Right lobe of liver (tissue), 4 donors: ENCODE results near the gene HDGFL1.

ENCODE experiments used
- POLR2A ChIP-seq: fragments of 450-650 bp; IDR thresholded peaks from one replicate; pipeline ENCODE4 v1.6.1; 2017; ENCODE audit warnings: antibody characterized with exemption, mild to moderate bottlenecking
- TF ChIP-seq, protein P1 (sequence below), 4 donors: fragments of 200-600 bp in 3 of 4; fragments of 450-650 bp in 1 of 4; IDR thresholded peaks; one replicate each; pipeline versions ENCODE4 v1.5.1 to v1.8.0; 2016 to 2022; ENCODE audit warnings: antibody characterized with exemption in 4 of 4, mild to moderate bottlenecking in 2 of 4
- donor health status: DM: no; HTN: no; CAD: no.
- donor health status: DM: no; HTN: no; CAD: no.
- donor health status: DM: no; HTN: yes; CAD: no.

DNA sequence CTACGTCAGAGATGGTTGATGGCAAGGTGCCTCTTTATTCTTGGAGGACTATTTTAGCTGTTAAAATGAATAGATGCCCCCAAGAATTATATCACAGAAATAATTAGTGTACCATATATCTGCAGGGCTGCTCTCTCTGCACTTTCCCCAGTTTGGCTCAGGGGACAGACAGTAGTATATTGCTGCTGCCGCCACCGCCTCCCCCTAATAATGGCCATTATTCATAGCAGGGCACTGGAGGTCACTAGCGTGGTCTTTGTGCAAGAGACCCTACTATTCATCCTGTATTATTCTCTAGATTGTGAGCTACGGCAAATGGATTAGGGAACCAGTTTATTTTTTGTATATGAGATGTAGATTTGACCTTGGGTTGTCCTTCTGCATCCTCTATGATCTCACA is 11.0 kb downstream of the HDGFL1 start:
- no peak for TF ChIP-seq POLR2A
- TF ChIP-seq, protein P1, sequence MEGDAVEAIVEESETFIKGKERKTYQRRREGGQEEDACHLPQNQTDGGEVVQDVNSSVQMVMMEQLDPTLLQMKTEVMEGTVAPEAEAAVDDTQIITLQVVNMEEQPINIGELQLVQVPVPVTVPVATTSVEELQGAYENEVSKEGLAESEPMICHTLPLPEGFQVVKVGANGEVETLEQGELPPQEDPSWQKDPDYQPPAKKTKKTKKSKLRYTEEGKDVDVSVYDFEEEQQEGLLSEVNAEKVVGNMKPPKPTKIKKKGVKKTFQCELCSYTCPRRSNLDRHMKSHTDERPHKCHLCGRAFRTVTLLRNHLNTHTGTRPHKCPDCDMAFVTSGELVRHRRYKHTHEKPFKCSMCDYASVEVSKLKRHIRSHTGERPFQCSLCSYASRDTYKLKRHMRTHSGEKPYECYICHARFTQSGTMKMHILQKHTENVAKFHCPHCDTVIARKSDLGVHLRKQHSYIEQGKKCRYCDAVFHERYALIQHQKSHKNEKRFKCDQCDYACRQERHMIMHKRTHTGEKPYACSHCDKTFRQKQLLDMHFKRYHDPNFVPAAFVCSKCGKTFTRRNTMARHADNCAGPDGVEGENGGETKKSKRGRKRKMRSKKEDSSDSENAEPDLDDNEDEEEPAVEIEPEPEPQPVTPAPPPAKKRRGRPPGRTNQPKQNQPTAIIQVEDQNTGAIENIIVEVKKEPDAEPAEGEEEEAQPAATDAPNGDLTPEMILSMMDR (IDR thresholded peaks at IDR 0.05) = no peak
